ENCODE data around the gene KLHL35. TPM values are rescaled to one million over a fixed set of nuclear protein-coding genes. Genes with fewer than 3 reads are reported as not detected.

Gene KLHL35
- total RNA-seq, 1 experiment from 2014 or later, result 0.83 TPM

- no peak overlapping the region for H3K4ac ChIP-seq (ENCODE audit: low read depth, low read length)
- no peak overlapping the region for H3K9ac ChIP-seq (ENCODE audit: extremely low read depth, insufficient read length, low read length)
- H4K5ac ChIP-seq (ENCODE audit: insufficient read length, low read depth, low read length), result no peak overlapping the region
- no CpG with 5 or more reads among the region's 5 CpGs for WGBS (ENCODE audit: extremely low coverage, insufficient read length, low lambda C conversion rate)
- no peak overlapping the region for H2BK15ac ChIP-seq (ENCODE audit: low read depth, low read length)
- no peak overlapping the region for H2BK12ac ChIP-seq (ENCODE audit: insufficient read length, low read depth, low read length)
- H4K20me1 ChIP-seq (ENCODE audit: control insufficient read depth, insufficient read depth, insufficient read length), result no peaks in the 10 kb centered on the region
- no peaks in the 10 kb centered on the region; a peak in 1 of 7 replicates for H3K36me3 Mint-ChIP-seq (ENCODE audit: insufficient read depth in 1 of 3, low read depth in 3 of 3)
- H3K4me1 ChIP-seq (ENCODE audit: insufficient read depth, low read length), result no peaks in the 10 kb centered on the region; the same call in 1 of the 2 replicates
- H3K23me2 ChIP-seq (ENCODE audit: insufficient read length, low read depth, low read length, poor library complexity, severe bottlenecking), result no peaks in the 10 kb centered on the region
- no peaks in the 10 kb centered on the region for H3K79me2 ChIP-seq (ENCODE audit: insufficient read depth, low read length)
- H4K8ac ChIP-seq (replicated peaks; ENCODE audit: insufficient read length, low read depth, low read length), result no peak overlapping the region
- H3K27ac Mint-ChIP-seq, result peak overlapping the region in 2 of 3 experiments; percentile 93 to 95; a peak in 4 of 7 replicates
- no peak overlapping the region for H3K27ac ChIP-seq (ENCODE audit: insufficient read length, low read depth, low read length)
- H4K91ac ChIP-seq (ENCODE audit: insufficient read length, low read depth, low read length), result no peak overlapping the region
- H2BK120ac ChIP-seq (ENCODE audit: low read depth, low read length, poor library complexity, severe bottlenecking), result no peak overlapping the region
- no peak overlapping the region for H2AK5ac ChIP-seq (ENCODE audit: insufficient read length, low read length)
- H3K14ac ChIP-seq (ENCODE audit: insufficient read depth, low read length), result peak overlapping the region; percentile 5; the same call in 1 of the 2 replicates
- peaks cover 38 to 40% of the 10 kb centered on the region in 2 experiments for H3K4me1 Mint-ChIP-seq
- H3K4me3 Mint-ChIP-seq, result peak overlapping the region; percentile 9 to 35; a peak in 1 of 5 replicates
- H2AFZ ChIP-seq (ENCODE audit: low read length), result no peak overlapping the region
- no peaks in the 10 kb centered on the region for H3K9me3 Mint-ChIP-seq
- no peaks in the 10 kb centered on the region for H3K27me3 ChIP-seq (ENCODE audit: insufficient read depth, low read length)
- no peak overlapping the region for H2BK5ac ChIP-seq (ENCODE audit: insufficient read length, low read length)
- peak; percentile 59 for DNase-seq
- no peak overlapping the region for H3K23ac ChIP-seq (ENCODE audit: insufficient read length, low read depth, low read length)
- no peak overlapping the region for H2BK20ac ChIP-seq (ENCODE audit: low read depth, low read length, poor library complexity, severe bottlenecking)
- H3T11ph ChIP-seq (ENCODE audit: low read length), result no peak overlapping the region
- H3K9me3 ChIP-seq (ENCODE audit: control insufficient read depth, low read depth, low read length), result no peaks in the 10 kb centered on the region
- no peak for TF ChIP-seq CTCF (conservative IDR thresholded peaks at IDR 0.05)
- H3K18ac ChIP-seq (ENCODE audit: insufficient read length, low read depth, low read length), result no peak overlapping the region
- H3K56ac ChIP-seq (ENCODE audit: insufficient read length, low read depth, low read length), result no peak overlapping the region
- no peaks in the 10 kb centered on the region for H3K27me3 Mint-ChIP-seq (ENCODE audit: low read depth)
- H3K4me2 ChIP-seq (ENCODE audit: insufficient read depth, insufficient read length, low read length), result no peak overlapping the region
- H3K79me1 ChIP-seq (ENCODE audit: insufficient read depth, low read depth, low read length, poor library complexity, severe bottlenecking), result no peaks in the 10 kb centered on the region
Measured at GRCh38 chr11:75462117-75462653, 29.2 kb upstream of the KLHL35 start.
